Hepatocyte (in vitro differentiated cells): ENCODE data around the gene CBLL2.

ENCODE experiments used
- CTCF ChIP-seq: fragments of 200-600 bp; sonication (generic); IDR thresholded peaks from 2 replicates; pipeline ENCODE4 v1.5.1; 2016; ENCODE audit warnings: antibody characterized with exemption, mild to moderate bottlenecking; ENCODE audit not compliant: poor library complexity
- EZH2 ChIP-seq: fragments of 200-600 bp; sonication (generic); IDR thresholded peaks from 2 replicates; pipeline ENCODE4 v1.6.1; 2016; ENCODE audit warnings: antibody characterized with exemption, mild to moderate bottlenecking, borderline replicate concordance
- EZH2phosphoT487 ChIP-seq: fragments of 200-600 bp; sonication (generic); IDR thresholded peaks from one replicate; pipeline ENCODE4 v1.6.1; 2018; ENCODE audit warnings: antibody characterized with exemption, mild to moderate bottlenecking, low read depth, moderate library complexity; ENCODE audit not compliant: unreplicated experiment, severe bottlenecking

- TF ChIP-seq CTCF (no peak), EZH2 (no peak), EZH2phosphoT487 (no peak)
Observed at GRCh38 chrX:22296871-22297270, 24.2 kb downstream of the CBLL2 start.
